Measurements from ENCODE around the gene IQSEC2.
A peak's percentile ranks its signal among the peaks of the same experiment; 100 is the strongest.

- TF ChIP-seq CTCF (IDR thresholded peaks at IDR 0.05 in 2 of 3, conservative IDR thresholded peaks at IDR 0.05 in 1 of 3; ENCODE audit: borderline replicate concordance in 1 of 3, insufficient read depth in 1 of 3, low read depth in 2 of 3, low read length in 2 of 3) (peak; percentile 12 to 51 (median 46); a peak in 5 of 6 replicates), ZFX (IDR thresholded peaks at IDR 0.05) (no peak)
These were observed 41.9 kb downstream of the IQSEC2 start for GRCh38 chrX:53239474-53239873.

Data from HCT116 (cell line).